ENCODE data around the gene HIVEP2.

Gene HIVEP2

DNA sequence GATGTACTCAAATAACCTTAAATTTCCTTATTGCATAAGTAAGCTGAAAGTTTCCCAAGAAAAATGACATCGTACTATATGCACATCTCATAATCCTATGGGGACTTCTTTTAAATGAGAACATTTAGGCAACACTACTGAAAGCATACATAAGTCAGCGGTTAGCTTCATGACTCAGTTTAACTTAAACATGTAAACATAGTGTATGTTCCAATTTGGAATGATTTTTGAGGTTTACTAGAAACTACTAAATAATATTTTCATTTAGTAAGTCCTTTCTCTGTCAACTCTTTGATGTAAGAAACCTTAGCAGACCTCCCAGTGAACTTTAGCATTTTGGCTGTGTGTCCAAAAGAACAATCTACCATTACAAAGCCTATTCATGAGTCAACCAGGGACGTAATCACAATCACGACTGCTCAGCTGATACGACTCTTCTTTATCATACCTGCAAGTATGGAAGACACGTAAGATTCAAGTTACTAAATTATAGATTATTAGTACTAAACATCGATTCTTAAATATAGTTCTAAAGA lies 19.3 kb downstream of the HIVEP2 start:
- DNase-seq (ENCODE audit: low read depth) = no peak

DNA sequence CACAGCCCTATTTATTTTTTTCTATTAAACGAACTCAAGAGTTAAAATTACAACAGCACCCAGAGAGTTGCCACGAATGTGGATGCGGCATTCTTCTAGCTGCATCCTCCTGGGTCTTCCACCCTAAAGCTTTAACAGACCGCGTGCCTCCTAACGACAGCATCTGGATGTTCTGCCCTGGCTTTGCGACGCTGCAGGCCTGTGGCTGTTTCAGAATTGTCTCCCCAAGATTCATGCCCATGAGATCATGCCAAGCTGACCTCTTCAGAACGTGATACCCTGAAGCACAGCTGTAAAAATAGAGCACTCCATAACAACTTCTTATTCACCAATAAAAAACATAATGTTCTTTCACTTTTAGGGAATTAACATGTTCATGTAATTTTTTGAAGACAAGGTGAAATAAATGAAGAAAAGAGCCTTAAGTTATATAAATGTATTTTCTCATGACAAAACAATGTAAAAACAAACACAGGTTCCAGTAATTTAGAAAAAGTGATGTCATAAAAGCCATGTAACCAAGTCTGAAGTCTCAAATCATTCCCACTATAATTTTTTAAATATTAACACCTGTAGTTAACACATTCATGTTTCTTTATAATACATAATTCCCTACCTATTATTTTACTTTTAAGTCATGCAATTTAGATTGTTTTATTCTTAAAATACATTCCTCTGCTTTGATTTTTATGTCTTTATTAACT lies 26.5 kb downstream of the HIVEP2 start:
- no peak for DNase-seq (ENCODE audit: low read depth)

DNA sequence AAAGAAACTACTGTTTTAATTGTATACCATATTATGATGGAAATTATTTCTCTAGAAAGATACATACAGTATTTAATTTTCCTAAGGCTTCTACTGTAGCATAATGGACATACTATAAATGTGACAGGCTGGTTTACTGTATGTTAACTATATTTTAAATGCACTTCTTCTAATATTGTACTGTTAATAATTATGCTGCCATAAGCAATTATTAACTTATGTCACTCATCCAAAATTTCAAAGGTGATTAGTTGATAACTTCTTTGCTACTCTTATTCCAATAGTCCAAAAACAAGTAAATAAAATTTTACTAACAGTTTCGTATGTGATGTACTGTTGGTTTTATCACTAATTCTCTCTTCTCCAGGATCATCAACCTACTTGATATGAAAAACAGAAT lies 28.1 kb downstream of the HIVEP2 start:
- no peak for DNase-seq (ENCODE audit: low read depth)

DNA sequence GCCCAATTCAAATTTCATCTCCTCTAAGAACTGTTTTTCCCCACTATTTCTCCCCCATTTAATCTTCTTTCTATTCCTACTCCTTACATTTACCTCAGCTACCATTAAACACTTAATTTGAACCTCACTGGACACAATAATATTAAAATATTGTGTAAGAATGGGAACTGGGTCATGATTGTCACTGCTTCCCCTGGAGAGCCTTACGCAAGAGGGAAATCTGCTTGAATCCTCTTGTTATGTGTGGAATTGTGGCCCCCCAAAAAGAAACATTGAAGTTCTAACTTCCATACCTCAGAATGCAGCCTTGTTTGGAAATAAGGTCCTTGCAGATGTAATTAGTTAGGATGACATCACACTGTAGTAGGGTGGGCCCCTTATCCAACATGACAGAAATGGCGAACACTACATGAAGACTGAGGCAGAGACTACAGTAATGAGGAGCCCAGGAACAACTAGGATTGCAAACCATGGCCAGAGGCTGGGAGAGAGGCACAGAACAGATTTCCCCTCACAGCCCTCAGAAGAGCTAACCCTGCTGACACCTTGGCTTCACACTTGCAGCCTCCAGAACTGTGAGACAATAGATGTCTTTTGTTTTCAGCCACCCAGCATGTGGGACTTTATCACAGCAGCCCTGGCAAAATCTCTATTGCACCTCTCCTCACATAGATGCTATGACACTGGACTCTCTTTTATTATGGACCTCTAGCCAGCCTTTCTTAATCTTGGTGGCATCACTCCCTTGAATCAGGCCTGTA lies 29.9 kb downstream of the HIVEP2 start:
- DNase-seq (ENCODE audit: low read depth) = no peak

DNA sequence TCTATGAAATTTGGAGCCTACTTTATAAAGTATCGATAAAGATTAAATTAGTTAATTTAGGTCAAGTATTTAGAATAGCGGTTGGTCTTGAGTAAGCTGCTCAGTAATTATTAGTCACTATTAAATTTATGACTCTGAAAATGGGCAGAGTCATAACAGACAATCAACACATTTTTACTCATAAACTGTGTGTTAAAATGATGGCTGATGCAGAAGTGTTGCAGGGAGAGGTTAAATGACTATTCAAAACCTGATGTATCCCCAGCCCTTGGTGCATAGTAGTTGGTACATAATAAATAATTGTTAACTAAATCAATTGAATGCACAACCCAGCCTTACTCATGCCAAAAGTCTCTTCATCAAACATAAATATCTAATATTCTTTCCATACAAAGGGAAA lies 30.6 kb downstream of the HIVEP2 start:
- no peak for DNase-seq (ENCODE audit: low read depth)

DNA sequence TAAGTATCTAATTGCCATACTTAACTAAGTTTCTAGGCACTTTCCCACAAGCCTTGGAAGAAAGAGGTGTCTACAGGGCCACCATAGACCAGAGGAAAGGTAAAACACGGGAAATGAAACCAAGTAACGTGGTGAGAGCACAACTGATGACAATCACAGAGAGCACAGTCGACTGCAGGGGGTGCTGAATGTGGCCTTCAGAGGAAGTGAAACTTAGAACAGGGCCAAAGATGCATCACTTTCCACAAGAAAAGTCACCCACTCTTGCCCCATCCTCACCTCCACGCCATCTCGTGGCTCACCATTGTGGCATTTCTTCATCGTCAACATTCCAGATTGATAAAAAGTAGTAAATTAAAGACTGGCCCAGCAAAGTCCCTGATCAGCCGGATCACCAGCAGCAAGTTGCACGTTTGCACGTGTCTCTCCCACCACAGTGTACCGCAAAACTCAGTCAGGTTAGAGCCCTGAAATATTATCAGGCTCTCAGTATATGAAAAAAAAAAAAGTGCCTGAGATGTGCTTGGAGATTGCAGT lies 31.4 kb downstream of the HIVEP2 start:
- DNase-seq (ENCODE audit: low read depth) = peak; percentile 41

DNA sequence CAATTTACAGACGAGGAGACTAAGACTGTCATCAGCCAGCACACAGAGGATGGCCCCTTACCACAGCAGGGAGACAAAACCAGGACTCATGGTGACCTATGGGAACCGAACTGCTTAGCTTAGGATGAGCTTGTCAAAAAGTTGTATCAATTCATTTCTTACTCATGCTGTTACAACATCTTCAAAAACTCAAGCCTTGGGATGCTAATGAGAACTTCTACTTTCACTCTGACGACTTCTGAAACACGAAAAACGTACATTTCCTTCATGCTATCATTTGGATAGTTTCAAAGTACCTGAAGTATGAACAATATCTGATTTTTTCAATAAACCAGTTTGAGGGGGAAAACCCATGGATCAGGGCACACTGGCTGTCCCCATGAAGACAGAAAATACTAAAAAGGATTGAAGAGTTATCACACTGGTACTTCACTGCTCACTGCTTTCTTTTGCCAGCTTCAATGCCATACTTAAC lies 31.9 kb downstream of the HIVEP2 start:
- no peak for DNase-seq (ENCODE audit: low read depth)

DNA sequence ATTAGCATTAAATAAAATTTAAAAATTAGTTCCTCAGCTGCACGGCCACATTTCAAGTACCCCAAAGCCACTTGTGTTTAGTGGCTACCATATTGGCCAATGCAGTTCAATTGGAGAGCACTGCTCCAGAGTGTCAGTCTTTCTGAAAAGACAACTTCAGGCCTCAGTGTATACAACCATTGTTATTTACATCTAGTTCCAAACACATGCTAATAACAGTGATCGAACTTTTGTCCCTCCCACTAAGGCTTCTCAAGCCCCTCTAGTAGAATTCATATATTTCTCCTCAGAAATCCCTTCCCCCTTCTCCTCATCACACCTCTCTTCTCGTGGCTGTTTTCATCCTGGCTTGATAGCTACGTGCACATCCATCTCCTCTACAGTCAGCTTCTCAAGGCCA lies 32.9 kb downstream of the HIVEP2 start:
- DNase-seq (ENCODE audit: low read depth) = no peak

DNA sequence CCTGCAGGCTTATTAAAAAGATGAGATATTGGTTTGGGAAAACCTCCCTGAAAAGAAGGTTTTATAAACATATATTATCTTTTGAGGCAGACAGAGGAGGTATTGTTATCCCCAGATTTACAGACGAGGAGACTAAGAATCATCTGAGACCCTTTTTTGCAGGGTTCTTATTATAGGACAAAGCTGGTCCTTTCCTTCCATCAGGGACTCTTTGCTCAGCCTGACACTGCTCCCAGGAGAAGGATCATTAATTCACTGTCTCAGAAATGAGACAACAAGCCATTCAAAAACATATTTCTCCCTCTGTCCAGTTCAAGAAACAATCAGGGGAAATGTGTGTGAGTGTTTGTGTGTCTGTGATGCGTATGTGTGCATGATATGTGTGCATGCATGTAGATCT lies 33.5 kb downstream of the HIVEP2 start:
- DNase-seq (ENCODE audit: low read depth) = no peak

DNA sequence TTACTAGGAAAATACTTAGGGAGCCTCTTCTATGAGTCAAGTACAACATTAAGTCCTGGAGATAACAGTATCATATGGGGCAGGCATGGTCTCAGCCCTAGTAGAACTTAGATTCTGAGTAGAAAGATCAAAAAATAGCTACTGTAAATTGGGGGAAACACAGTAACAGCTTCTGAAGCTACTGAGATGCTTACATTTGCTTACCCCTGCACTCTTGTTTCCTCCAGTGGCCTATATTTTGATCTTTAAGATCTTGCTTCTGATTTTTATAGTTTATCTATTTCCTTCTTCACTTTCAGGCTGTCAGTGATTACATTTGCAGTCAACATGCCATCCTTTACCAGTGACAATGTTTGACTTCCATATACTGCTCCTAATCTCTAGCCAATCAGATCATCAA lies 35.3 kb downstream of the HIVEP2 start:
- no peak for DNase-seq (ENCODE audit: low read depth)

DNA sequence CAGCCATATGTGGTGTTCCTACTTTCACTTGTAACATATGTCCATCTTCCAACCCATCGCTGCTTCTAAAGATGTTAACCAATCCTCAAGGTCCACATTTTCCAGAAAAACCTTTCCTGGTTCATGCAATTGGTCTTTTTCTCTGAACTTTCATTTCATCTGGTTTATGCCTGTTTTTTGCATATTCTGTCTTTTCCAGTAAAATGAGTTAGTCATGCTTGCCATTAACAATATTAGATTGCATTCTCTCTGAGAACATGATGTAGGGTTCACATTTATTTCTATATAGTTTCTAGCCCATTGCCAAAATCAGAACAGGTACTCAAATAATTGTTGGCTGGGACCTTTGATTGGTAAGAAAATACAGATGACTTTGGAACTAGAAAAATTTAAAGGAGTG lies 36.7 kb downstream of the HIVEP2 start:
- no peak for DNase-seq (ENCODE audit: low read depth)

DNA sequence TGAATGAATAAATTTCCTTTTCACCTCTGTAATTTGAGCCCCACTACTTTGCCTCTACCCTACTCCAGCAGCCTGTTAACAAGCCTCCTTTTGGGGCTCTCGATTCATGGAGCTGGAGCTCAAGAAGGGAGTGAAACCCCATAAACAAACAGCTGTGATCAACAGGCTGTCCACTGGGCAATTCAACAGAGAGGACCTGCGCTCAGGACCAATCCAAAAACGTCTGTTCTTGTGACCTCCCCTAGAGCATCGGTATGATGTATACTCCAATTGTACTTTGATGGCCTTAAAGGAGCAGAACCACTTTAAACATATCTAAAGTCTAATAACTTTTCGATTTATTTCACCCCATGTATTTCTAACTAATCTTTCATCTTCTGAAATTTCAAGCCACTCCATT lies 37.4 kb downstream of the HIVEP2 start:
- DNase-seq (ENCODE audit: low read depth) = no peak

DNA sequence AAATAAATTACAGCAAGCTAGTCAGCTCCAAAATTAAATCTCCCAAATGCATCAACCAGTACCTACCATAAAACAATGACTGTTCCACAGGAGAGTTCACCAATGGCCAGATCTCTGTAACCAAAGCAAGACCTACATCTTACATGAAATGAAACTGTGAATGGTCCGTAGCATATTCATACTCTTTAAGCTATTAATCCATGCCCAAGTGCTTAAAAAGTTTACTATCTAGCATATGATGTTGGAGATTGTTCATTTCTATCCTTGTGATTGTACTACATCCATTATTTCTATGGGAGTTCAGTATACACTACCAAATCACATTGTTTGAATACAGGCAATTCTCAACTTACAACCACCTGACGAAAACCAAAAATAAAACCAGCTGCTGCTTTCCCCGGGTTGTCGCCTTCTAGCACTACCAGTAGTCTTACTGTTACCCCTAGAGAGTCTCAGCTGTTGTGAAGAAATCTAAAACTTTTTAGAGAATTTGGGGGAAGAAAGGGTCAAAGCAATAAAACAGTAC lies 38.0 kb downstream of the HIVEP2 start:
- no peak for DNase-seq (ENCODE audit: low read depth)

DNA sequence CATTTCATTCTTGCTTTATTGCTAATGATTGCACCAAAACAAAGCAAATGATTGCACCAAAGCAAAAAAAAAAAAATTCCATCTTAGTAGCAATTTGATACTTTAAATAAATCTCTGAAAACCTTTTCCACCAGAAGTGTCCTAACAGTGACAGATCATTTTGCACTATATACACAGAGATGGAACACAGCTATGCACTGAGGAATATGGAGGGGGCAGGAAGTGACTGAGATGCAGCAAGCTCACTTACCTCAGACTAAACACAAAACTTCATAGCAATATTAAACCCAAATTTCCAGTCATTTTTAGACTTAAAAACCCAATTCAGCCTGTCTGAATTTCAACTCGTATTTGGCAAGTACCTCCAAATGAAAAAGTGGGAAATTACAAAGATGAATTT lies 41.2 kb downstream of the HIVEP2 start:
- DNase-seq (ENCODE audit: low read depth) = no peak

DNA sequence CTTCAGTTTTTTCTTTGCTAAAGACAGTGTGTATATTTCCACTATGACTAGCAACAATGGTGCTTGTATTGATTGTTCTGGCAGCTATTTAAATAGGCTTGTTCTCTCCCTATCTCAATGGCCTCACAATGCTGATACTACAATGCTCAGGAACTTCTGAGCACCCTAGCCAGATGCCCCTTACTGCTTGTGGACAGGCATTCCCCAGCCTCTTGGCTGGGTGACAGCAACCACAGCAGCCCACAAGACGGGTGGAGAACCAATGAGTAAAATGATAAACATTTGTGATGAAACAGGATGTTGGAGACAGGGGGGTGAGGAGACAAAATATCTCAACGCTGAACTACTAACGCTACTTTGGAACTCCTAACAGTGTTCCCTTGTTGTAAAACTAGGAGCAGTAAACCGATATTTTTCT lies 42.3 kb downstream of the HIVEP2 start:
- DNase-seq (ENCODE audit: low read depth) = peak; percentile 58

DNA sequence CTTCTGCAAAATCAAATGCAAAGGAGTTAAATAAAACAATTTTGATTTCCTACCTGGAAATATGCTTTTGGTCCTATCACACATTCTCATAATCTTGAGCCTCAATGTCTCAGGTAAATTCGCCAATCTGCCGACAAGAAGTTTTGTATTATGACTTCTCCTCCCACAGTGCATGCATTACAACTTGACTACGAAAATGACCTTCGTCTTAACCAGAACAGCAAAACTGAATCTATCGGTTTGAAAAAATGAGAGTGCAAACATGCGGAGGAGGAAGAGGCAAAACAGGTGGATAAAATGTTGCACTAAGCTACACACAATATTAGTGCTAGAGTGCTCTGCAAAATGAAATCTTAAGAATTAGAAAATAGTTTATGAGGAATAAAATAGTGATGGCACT lies 43.4 kb downstream of the HIVEP2 start:
- no peak for DNase-seq (ENCODE audit: low read depth)

DNA sequence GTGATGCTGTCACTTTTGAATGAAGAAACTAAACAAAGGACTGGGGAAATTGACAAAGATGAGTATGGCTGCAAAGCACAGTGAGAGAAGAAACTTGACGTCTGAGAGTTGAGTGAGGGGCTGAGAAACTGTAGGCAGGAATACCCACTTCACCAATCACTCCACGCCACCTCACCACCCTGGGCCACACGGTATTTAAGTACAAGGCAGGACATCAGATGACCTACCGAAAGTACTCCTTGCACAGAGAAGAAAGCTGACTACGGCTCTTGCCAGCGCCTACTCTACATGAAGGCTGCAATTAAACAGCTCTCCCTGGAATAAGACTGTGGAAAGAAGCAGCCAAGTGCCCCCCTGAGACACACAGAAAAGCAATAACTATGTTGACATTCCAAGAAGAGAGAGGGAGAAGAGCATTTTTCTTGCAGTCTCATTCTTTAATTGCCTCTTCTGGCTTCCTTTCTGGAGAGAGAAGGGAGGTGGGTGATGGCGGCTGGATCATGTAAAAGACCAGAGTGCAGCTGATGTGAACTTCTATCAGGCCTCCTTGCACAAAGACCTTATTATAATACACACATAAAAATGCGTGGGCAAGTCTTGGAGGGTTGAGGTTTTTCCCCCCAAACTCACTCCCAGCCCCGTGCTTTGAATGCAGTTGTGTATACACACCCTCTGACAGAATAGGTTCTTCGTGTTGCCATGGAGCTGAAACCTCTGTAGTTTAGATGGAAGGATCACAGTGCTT lies 44.6 kb downstream of the HIVEP2 start:
- DNase-seq (ENCODE audit: low read depth) = no peak

DNA sequence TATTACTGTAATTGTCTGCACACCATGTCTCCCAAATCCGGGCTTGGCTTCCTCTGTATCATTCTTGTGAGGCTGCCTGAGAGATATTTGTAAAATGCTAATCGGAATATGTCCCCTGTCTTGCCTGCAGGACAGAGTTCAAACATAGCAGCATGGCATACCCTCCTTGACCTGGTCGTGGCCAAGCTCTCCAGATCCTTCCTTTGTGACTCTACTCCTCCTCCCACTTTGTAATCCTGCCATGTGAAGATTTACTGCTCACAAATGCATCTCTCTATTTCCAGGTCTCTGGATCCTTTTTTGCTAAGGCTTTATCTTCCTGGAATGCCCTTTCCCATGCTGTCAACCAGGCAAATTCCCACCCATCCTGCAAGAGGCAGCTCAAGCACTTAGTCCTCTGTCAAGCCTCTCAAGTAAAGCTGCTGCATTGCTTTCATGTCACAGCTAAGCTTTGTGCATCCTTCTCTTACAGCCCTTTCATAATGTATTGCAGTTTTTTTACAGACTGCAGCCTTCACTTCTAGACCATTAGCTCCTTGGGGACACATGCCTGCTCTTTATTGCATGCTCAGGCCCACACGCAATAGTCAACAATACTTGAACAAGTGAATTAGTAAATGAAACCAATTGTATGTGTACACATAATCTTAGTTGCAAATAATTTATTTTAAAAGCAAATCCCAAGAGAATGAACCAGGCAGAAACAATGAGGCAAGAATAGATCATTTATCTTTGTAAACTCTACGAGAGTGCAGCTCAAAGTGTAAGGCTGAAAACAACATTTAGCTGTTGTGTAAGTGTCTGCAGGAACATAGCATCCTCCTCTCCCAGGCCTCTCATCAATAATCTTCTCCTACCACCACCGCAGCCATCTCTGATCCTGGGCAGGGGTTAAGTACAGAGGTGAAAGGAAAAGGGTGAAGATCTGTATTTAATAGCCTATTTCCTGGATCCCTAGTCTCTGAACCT lies 45.8 kb downstream of the HIVEP2 start:
- no peak for DNase-seq (ENCODE audit: low read depth)

DNA sequence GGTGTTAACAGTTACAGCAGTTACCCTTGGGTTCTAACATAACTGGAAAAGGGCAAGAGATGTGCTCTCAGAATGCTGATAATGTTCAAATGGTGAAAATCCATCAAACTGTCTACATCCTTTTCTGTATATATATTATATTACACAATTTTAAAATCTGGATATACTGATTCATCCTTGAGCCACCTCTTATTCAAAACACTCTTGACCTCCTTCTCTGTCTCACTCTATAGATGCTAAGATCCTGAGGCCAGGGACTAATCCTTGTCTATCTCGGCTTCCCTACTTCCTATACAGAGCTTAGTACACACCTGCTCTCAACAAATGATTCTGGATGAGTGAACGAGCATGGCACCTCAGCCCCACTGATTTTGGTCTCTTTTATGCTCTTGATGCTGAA lies 47.3 kb downstream of the HIVEP2 start:
- no peak for DNase-seq (ENCODE audit: low read depth)

DNA sequence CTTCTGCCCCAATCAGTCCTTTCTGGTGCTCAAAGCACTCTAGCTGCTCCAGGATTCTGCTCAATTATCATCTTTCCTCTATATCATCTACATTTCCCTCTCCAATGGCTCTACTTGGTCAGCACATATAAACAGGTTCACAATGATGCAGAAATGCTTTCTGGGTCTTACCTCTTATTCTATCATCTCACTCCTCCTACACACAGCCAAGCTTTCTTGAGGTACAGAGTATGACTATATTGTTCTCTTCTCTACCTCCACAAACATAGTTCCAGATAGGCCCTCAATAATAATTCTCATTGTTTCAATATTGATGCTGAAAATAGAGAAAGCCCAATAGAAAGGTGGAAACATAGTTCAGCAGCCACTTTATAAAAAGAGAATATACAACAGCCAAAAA lies 48.2 kb downstream of the HIVEP2 start:
- no peak for DNase-seq (ENCODE audit: low read depth)

DNA sequence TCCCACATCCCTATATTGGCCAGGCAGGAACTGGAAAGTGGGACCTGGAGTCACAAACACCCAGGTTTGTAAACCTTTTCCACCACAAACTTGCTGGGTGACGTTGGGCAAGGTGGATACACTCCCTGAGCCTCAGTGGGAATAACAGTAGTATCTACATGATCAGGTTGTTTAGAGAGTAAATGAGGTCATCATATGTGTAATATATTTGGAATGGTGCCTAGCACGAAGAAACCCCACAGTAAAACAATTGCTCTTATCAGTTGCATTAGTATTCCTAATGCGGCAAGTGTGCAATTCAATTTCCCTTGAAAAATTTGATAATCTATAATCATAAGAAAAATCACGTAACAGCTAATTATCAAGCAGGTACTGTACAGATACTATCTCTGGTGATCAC lies 51.9 kb downstream of the HIVEP2 start:
- DNase-seq (ENCODE audit: low read depth) = no peak
